GM21717 (cell line): ENCODE measurements around the gene CFAP69.

Source experiments
- ATAC-seq: cut with Tn5 transposase; IDR thresholded peaks from one replicate; pipeline ENCODE4 v1.9.1; 2021; ENCODE audit warnings: mild to moderate bottlenecking, moderate library complexity; ENCODE audit not compliant: unreplicated experiment

Gene CFAP69

DNA sequence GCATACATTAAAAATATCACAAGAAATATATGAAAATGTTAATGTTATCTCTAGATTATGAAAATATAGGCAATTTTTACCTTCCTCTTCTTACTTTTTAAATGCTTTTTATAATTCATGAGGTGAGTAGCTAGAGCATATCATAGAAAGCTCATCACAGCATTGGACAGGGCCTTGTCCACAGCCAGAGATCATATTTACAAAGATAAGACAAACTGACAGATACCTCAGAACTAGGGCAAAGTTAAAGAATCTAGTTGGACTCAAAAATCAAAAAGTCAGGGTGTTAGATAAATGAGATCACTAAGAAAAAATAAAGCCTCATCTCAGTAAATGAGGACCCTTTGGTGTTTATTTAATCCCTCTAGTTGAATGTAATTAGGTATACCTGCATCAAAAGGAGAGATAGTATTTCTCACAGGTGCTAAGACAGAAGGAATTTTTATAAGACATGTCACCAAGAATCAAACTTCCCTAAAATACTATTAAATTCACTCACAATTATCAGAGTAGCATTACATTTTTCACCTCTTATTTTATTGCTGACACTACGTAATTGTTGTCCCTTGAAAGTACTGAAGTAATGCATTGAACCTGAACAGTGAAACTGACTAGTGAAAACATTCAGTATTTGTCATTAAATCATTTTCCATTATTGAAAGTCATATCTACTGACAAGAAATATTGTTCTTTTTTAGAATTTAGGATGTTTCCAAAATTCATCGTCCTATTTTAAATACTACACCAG is 25.6 kb downstream of the CFAP69 start:
- no peak for ATAC-seq

- no peak for ATAC-seq
Measured at GRCh38 chr7:90271753-90272152, 26.8 kb downstream of the CFAP69 start.

DNA sequence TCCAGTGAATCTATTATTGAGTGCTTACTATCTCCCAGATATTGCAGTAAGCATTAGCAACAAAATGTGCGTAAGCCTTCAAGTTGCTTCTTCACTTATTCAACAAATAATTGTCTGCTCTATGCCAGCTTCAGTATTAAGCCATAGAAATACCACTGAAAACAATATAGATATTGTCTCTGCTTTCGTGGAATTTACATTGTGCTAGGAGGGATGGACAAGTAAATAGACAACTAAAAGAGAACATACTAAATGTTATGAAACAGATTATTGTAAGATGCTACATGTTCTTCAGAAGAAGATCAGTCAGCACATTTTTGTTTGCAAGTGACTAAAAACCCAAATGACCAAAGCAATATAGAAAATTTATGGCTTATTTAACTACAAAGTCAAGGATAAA is 27.3 kb downstream of the CFAP69 start:
- no peak for ATAC-seq

- ATAC-seq: no peak
Measured at GRCh38 chr7:90274161-90274560, 29.2 kb downstream of the CFAP69 start.

DNA sequence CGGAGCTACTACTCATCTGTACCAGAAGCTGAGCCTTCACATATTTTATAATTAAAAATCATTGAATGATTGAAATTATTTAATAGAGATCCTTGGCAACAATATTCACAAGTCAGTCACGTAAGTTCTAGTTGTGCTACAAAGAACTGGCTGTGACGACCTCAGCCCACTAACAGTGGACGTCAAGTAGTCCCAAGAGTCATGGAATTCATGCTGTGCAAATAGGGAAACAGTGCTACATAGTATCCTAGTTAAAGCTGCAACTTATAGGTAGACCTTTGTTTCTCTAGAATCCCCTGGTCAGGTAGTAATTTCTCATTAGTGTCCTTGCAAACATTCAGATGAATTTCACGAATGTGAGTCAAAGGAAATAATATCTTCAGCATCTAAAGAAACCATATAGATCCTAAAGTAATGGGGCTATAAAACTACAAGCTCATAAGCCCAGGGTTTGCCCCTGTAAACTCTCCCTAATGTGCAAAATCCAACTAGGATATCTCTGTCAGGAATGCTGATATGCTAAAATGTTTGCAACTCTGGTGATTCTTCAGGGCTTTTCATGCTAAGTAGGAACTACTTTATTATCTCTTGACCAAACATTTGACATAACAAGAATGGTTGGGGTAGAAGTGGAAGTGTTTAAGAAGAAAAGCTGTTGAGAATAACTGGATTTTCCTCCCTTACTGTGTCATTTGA is 31.2 kb downstream of the CFAP69 start:
- no peak for ATAC-seq

GRCh38 chr7:90288154-90288553 is 43.2 kb downstream of the CFAP69 start:
- no peak for ATAC-seq

DNA sequence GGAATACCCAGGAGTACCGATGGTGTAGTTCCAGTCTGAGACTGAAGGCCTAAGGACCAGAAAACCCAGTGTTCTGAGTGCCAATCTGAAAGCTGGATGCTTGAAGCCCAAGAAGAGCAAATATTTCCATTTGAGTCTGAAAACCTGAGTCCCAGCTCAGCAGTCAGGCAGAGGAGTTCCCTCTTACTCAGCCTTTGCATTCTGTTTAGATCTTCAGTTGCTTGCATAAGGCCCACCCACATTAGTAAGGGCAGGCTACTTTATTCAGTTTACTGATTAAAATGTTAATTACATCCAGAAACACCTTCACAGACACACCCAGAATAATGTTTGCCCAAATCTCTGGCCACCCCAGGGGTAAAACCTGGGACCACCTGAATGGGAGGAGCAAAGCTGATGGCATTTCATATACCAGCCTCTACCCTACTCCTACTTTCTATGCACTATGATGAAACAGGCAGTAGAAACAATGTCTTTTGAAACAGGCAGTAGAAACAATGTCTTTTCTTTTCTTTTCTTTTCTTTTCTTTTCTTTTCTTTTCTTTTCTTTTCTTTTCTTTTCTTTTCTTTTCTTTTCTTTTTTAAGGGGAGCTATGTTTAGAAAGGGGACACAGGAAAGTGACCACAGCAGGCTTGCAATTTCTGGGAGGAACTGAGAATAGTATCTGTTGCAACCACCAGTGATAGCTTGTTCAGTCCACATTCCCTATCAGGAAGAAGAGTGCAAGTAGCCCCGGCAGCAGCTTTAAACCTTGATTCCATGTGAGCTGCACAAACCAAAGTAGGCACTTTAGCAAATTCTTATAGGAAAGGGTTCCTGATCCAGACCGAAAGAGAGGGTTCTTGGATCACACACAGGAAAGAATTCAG is 45.5 kb downstream of the CFAP69 start:
- no peak for ATAC-seq

- ATAC-seq: peak; percentile 88
Measured at GRCh38 chr7:90298145-90299038, 53.4 kb downstream of the CFAP69 start.

- no peak for ATAC-seq
Measured at GRCh38 chr7:90303241-90303640, 58.3 kb downstream of the CFAP69 start.

- ATAC-seq: no peak
Measured at GRCh38 chr7:90309872-90310271, 64.9 kb downstream of the CFAP69 start.

GRCh38 chr7:90311175-90311574 is 66.2 kb downstream of the CFAP69 start:
- no peak for ATAC-seq

DNA sequence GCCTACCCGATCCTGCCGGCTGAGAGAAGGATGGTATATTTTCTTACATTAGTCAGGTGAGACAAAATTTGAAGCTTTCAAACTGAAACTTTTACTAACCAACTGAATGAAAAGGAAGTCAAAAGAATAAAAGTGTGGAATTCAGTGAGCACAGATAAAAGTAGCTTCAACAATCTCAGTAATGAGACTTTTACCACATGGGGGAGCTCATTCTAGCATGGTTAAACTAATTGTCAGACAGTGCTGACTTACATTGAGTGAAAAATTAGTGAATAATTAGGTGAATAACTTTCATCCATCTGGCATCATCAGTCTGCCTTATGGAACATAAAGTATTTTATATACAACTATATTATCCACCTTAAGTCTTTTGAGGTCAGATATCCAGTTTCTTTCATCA is 67.8 kb downstream of the CFAP69 start:
- ATAC-seq: no peak

DNA sequence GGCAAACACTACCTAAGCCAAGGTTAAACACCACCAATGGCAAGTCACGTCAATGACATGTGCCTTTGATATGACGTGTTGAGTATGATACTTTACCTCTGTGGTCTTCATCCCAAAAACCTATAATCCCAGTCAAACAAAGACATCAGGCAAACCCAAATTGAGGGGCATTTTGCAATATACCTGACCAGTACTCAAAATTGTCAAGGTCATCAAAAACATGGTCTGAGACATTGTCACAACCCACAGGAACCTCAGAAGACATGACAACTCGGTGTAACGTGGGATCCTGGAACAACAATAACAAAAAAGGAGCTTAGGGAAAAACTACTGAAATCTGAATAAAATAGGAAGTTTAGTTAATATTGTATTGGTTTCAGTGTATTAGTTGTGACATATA is 68.9 kb downstream of the CFAP69 start:
- ATAC-seq: no peak

DNA sequence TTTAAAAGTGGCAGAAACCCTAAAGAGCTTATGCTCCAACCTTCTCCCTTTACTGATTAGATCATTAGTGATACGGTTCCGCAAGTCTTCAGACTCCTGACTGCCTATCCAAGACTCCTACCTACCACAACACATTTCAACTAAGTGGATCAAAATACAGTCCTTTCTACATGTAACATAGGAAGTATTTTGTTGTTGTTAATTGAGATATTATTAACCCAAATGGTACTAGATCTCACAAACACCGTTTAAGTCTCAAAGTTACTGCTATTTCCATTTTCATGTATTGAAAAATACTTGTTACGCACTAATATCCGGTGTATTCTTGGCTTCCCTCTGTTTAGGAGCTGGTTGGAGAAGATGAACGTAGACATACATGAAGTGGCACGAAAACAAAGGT is 75.0 kb downstream of the CFAP69 start:
- ATAC-seq: no peak

DNA sequence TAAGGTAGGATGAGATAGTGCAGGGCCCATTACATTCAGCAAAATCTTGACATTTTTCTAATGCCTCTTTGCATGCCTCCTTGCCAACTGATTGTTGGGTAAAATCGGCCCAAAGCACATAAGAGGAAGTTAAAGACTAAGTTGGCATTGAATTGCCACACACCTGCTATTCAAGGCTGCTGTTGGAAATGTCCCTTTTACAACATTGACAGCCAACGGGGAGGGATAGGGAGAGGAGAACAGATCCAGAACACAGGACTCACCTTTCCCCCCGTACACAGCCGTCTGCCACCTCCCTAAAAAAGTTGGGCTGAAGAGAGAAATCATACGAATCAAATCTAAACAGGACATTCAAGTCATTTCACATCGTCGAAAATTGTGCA is 75.4 kb downstream of the CFAP69 start:
- ATAC-seq: no peak

GRCh38 chr7:90320801-90321494 is 76.0 kb downstream of the CFAP69 start, which contains the start of gene FAM237B:
Gene FAM237B, minus strand, starts transcription at chr7:90321304. Its CDS starts 1,556 bp downstream, at chr7:90319748.
- ATAC-seq: no peak

- no peak for ATAC-seq
Measured at GRCh38 chr7:90322837-90323236, 77.9 kb downstream of the CFAP69 start.

DNA sequence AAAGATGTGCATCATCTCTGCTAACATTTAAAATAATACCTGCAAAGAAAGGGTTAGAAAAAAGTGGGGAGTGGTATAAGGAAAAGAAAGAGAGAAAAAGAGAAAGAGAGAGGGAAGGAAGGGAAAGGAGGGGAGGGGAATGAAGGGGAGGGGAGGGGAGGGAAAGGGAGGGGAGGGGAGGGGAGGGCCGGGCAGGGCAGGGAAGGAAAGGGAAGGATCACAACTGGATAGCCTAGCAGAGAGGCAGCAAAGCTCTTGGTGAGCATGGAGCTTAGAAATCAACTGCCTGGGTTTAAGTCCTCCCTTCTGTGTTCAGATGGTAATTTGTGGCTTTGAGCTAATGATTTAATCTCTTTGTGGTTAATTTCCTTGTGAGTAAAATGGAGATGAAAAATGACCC is 81.5 kb downstream of the CFAP69 start:
- ATAC-seq: no peak

GRCh38 chr7:90334193-90334843 is 89.3 kb downstream of the CFAP69 start:
- ATAC-seq: no peak
